GM12872 (cell line): Measurements from ENCODE around the gene SGPL1.

Experiments
- TF ChIP-seq, protein P1 (sequence below): IDR thresholded peaks from 3 replicates; pipeline ENCODE4 v1.5.1; 2011; ENCODE audit warnings: low read depth, mild to moderate bottlenecking, low read length, moderate library complexity; ENCODE audit not compliant: insufficient read depth

SGPL1 gene

DNA sequence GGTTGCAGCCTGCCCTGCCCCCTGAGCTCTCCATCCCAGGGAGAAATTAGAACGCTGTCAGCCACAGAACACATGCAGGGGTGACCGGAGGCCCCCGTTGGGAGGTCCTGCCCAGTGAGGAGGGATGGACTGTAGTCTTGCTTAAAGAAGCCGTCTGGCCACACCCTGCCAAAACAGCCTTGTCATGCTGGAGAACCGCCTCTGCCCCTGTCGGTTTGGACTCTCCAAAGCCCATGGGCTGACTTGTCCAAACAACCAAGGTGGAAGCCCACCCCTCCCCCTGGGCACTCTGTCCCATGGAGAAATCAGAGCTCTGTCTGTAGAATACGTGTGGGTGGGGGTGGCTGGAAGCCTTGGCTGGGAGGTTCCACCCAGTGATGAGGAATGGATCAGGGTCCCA, 17.9 kb upstream of the SGPL1 start:
- TF ChIP-seq, protein P1, sequence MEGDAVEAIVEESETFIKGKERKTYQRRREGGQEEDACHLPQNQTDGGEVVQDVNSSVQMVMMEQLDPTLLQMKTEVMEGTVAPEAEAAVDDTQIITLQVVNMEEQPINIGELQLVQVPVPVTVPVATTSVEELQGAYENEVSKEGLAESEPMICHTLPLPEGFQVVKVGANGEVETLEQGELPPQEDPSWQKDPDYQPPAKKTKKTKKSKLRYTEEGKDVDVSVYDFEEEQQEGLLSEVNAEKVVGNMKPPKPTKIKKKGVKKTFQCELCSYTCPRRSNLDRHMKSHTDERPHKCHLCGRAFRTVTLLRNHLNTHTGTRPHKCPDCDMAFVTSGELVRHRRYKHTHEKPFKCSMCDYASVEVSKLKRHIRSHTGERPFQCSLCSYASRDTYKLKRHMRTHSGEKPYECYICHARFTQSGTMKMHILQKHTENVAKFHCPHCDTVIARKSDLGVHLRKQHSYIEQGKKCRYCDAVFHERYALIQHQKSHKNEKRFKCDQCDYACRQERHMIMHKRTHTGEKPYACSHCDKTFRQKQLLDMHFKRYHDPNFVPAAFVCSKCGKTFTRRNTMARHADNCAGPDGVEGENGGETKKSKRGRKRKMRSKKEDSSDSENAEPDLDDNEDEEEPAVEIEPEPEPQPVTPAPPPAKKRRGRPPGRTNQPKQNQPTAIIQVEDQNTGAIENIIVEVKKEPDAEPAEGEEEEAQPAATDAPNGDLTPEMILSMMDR: no peak

DNA sequence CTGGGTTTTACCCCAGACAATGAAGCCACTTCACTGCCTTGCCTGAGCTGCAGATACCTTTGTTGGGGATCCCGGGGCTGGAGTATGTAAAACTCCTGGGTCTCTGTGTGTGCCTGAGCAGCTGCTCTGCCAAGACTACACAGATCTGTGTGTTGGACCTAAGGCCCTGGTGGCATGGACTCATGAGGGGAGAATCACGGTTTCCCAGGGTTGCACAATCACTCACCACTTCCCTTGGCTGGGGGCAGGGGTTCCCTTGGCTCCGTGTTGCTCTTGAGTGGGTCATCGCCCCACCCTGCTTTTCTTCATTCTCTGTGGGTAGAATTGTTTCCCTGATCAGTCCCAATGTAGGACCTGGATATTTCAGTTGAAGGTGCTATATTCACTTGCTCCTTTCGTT, 16.6 kb upstream of the SGPL1 start:
- TF ChIP-seq, protein P1: no peak

DNA sequence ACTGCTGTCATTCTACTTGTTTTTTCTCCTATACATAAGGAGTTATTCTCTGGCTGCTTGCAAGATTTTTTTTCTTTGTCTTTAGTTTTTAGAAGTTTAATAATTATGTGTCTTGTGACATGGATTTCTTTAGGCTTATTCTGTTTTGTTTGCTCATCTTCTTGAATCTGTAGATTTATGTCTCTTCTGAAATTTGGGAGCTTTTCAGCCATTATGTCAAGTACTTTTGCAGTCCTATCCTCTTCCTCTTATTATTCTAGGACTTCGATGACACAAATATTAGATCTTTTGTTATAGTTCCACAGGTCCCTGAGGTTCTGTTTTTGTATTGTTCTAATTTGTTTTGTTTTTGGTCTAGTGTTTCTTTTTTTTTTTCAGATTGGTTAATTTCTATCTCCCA, 13.9 kb upstream of the SGPL1 start:
- TF ChIP-seq, protein P1: no peak

- TF ChIP-seq, protein P1: no peak
Observed at GRCh38 chr10:70803775-70804420, 11.8 kb upstream of the SGPL1 start.

DNA sequence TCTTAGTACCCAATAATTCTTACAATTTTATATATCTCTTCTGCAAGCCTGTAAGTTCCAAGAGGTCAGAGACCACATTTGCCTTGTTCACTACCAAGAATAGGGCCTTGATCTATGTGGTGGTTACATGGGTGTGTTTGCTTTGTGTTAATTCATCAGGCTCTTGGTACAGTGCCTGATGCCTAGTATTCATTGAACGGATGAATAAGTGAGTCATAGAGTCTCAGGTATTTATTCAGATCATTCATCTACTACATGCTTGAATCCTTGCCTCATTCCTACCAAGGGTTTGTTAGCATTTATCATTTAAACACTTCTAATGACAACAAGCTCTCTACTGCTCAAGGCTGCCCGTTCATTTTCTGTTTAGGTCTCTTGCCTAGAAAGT, 11.3 kb upstream of the SGPL1 start:
- TF ChIP-seq, protein P1: no peak

DNA sequence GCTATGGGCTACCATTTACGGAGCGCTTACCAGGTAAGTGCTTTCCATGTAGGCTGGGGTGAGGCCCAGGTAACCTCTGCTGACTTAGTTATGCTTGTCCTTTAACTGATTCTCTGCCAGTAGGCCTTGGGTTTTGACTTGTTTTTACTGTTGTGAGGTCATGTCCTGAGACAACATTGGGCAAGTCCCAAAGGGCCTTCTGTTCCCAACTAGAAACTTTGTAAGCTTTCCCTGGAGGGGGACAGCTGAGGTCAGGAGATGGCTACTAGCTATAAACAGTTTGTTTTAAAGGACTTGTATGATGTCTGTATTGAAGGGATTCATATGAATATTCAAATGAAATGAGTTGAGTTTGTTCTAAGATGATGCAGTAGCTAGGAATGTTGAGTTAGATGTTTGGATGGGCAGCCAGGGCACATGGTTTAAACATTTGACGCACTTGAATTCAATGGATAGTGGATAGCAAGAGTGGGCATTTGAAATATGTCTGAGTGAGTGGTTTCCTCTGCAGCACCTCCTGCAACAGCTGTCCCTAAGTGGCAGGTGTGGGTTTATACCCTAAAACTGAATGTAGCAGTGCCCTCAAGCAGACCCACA, 10.0 kb upstream of the SGPL1 start:
- TF ChIP-seq, protein P1: no peak

GRCh38 chr10:70806841-70807240, 8.9 kb upstream of the SGPL1 start:
- TF ChIP-seq, protein P1: no peak

DNA sequence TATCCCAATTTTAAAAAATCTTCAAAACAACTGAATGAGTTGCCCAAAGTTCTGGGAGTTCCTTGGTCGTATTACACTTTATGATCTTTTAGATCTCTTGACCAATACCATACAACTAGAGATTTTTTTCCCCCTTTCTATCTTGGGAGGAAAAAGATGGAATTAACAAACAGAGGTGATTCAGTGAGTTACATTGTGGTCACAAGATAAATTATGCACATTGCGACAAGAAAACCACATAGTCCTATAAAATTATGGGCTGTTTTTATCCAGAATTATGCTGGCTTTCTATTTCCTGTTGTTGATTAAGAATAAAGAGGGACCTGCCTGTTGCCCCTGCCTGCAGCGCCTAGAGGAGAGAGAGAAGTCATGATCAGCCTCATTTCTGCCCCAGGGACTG, 8.2 kb upstream of the SGPL1 start:
- TF ChIP-seq, protein P1: no peak
